Measurements from ENCODE around the gene ADGRB3. TPM values are rescaled to one million over a fixed set of nuclear protein-coding genes. Genes with fewer than 3 reads are reported as not detected.
"Not testable (repeated sequence)": the region's sequence is repeated elsewhere in the genome, so short reads cannot be mapped to it uniquely, and the experiment has no call there.

Gene ADGRB3
- total RNA-seq, 1 experiment from 2014 or later, result not detected

DNA sequence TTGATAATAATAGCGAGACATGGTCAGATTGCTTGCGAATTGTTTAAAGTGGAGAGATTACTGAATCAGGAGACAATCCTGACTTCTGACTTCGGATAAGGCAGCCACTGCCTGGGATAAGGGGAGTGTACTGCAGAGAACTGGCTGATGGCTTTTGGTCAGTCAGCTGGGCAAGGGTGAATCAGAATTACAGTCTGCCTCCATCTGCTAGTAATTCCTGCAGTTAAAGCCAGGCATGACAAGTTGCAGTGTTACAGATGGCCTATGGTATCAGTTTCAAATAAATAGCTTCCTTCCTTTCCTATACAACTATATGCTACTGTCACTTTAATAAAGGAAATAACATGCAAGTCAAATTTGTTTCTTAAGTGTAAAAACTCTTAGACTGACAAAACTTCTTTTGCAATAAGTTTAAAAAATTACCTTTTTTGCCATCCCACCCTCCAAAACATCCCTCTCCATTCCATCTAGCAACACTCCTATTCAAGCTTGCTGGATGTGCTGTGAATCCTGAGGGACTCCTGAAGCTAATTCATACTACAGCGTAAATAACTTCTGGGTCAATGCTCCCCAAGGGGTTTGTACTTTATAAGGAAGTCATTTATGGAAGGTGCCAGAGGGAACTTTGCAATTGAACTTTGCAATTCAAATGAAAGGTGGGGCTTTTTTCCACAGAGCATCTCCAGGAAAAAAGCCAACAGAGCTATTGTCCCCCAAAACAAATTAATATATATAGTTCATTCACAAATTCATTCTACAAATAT is 245.2 kb downstream of the ADGRB3 start:
- no peaks in the 10 kb centered on the region for H3K27me3 ChIP-seq (replicated peaks)
- no peaks in the 10 kb centered on the region for H3K4me1 ChIP-seq (replicated peaks)
- DNase-seq (ENCODE audit: low read depth in 1 of 2, low spot score in 2 of 2), result no peak
- H3K9me3 ChIP-seq (replicated peaks), result no peaks in the 10 kb centered on the region
- no peak overlapping the region for H3K4me3 ChIP-seq
- no peak overlapping the region for H3K27ac ChIP-seq
- H3K36me3 ChIP-seq, result no peaks in the 10 kb centered on the region

DNA sequence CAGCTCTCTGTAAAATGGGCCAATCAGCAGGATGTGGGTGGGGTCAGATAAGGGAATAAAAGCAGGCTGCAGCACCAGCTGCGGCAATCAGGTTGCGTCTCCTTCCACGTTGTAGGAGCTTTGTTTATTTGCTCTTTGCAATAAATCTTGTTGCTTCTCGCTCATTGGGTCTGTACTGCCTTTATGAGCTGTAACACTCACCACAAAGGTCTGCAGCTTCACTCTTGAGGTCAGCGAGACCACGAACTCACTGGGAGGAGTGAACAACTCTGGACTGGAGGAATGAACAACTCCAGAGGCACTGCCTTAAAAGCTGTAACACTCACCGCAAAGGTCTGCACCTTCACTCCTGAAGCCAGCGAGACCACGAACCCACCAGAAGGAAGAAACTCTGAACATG is 248.2 kb downstream of the ADGRB3 start:
- H3K9me3 ChIP-seq (replicated peaks); H3K4me3 ChIP-seq; H3K27me3 ChIP-seq (replicated peaks); H3K36me3 ChIP-seq; DNase-seq (ENCODE audit: low read depth in 1 of 2, low spot score in 2 of 2); H3K4me1 ChIP-seq (replicated peaks); H3K27ac ChIP-seq: not testable (repeated sequence)

DNA sequence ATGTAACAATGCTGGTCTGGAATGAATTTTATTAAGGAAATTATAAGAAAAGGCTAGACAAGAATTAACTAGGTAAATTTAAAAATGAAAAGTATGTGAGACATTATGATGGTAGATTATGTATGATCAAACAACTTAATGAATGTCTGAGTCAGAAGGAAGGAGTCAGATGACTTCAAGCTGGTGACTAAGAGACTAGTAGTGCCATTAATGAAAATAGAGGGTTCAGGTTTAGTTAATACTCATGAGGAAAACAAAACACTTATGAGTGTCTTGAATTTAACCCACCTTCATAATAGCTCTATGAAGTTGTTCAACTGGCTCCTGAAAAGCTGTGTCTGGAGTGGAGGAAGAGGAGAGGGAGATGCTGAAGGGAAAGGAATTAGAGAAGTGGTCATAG is 256.3 kb downstream of the ADGRB3 start:
- Histone ChIP-seq H3K4me1 (replicated peaks) (no peaks in the 10 kb centered on the region), H3K27ac (no peak overlapping the region), H3K4me3 (no peak overlapping the region), H3K27me3 (replicated peaks) (no peaks in the 10 kb centered on the region), H3K9me3 (replicated peaks) (no peaks in the 10 kb centered on the region), H3K36me3 (no peaks in the 10 kb centered on the region)
- no peak for DNase-seq (ENCODE audit: low read depth in 1 of 2, low spot score in 2 of 2)

DNA sequence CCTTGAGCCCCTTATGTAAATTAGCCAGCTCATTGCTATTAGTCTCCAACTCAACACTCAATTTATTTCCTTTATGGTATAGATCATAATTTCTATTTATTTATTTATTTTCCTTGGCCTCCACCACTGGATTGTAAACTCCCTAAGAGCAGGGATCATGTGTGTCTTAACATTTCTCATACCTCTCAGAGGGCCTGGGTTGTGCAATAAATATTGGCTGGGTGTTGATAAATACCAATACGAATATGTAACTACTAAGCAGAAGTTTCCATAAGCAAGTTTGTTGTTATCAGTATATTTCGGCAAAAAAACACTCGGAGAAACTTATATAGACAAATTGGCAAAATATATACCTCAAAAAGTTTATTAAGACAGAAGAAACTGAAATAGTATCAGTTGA is 257.4 kb downstream of the ADGRB3 start:
- no peaks in the 10 kb centered on the region for H3K36me3 ChIP-seq

DNA sequence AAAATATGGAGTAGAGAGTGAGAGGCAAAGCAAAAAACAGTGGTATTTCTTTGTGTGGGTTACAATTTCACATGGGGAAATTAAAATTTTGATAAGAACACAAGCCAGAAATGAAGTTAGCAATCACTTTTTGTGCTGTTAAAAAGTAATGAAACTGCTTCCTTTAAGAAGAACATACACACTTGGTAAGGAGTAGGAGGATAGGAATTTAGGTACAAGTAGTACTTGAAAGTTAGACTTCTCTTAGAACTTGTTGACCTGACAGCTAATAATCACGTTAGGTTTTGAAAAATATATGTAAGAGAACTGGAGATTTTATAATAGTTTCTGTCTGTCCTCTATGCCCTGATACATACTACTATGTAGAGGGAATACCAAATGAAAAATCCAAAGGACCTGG is 260.8 kb downstream of the ADGRB3 start:
- no peak for DNase-seq (ENCODE audit: low read depth in 1 of 2, low spot score in 2 of 2)
- no peak overlapping the region for H3K4me3 ChIP-seq

More for the DNA sequence above, 257.4 kb downstream of the ADGRB3 start:
- no peak for DNase-seq (ENCODE audit: low read depth in 1 of 2, low spot score in 2 of 2)
- Histone ChIP-seq H3K4me3 (no peak overlapping the region), H3K27ac (no peak overlapping the region), H3K27me3 (replicated peaks) (no peaks in the 10 kb centered on the region), H3K9me3 (replicated peaks) (no peaks in the 10 kb centered on the region), H3K4me1 (replicated peaks) (no peaks in the 10 kb centered on the region)

DNA sequence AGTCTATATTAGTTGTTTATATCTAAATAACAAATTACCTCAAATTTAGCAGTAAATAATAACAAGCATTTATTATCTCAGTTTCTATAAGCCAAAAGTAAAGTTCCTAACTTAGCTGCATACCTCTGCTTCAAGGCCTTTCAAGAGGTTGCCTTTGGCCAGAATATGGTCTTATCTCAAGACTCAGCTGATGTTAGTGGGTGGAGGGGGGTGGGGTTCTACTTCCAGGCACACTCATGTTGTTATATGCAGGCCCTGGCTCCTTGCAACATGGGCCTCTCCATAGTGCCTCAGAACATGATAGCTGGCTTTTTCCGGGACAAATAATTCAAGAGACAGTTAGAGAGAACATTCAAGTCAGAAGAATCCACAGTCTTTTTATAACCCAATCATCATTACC is 266.0 kb downstream of the ADGRB3 start:
- no peaks in the 10 kb centered on the region for H3K27me3 ChIP-seq (replicated peaks)
- no peak overlapping the region for H3K4me3 ChIP-seq
- H3K9me3 ChIP-seq (replicated peaks), result no peaks in the 10 kb centered on the region
- no peaks in the 10 kb centered on the region for H3K4me1 ChIP-seq (replicated peaks)
- DNase-seq (ENCODE audit: low read depth in 1 of 2, low spot score in 2 of 2), result no peak
- H3K36me3 ChIP-seq, result no peaks in the 10 kb centered on the region
- H3K27ac ChIP-seq, result no peak overlapping the region

More for the DNA sequence above, 260.8 kb downstream of the ADGRB3 start:
- Histone ChIP-seq H3K9me3 (replicated peaks) (no peaks in the 10 kb centered on the region), H3K27me3 (replicated peaks) (no peaks in the 10 kb centered on the region), H3K36me3 (no peaks in the 10 kb centered on the region), H3K4me1 (replicated peaks) (no peaks in the 10 kb centered on the region), H3K27ac (no peak overlapping the region)

DNA sequence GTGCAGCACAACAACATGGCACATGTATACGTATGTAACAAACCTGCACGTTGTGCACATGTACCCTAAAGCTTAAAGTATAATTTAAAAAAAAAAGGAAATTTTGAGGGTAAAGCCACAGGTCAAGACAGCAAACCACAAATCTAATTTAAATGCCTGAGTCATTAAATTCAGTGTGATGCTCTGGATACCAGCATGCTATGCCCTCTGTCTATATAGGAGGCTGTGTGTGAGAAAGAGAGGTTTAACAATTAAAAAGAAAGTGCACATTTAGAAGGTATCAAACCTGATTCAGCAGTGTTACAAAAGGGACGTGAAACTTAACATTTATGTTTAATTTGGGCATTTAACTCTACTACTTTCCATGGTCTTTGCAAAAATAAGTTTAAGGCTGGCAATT is 276.3 kb downstream of the ADGRB3 start:
- no peak for DNase-seq (ENCODE audit: low read depth in 1 of 2, low spot score in 2 of 2)
- no peaks in the 10 kb centered on the region for H3K9me3 ChIP-seq (replicated peaks)
- H3K27me3 ChIP-seq (replicated peaks), result no peaks in the 10 kb centered on the region
- no peak overlapping the region for H3K4me3 ChIP-seq
- no peak overlapping the region for H3K27ac ChIP-seq
- H3K36me3 ChIP-seq, result no peaks in the 10 kb centered on the region
- no peaks in the 10 kb centered on the region for H3K4me1 ChIP-seq (replicated peaks)

DNA sequence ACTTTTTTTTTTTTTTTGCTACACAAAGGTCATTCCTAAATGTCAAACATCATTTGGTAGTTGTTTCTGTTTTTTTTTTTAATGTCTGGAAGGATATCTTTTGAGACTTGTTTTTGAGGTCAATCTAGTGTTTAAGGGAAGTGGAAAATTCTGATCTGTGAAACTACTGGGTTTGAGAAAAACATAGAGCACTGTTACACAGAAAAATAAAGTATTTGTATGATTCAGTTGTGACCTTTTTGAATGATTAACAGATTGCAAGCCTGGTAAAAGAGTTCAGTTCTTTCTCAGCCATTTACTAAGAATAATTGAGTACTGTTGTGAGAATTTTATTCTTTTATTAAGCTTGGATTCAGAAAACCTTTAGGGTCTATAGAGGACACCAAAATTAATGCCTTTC is 276.7 kb downstream of the ADGRB3 start:
- no peak for DNase-seq (ENCODE audit: low read depth in 1 of 2, low spot score in 2 of 2)
- Histone ChIP-seq H3K4me3 (no peak overlapping the region), H3K27ac (no peak overlapping the region), H3K9me3 (replicated peaks) (no peaks in the 10 kb centered on the region), H3K27me3 (replicated peaks) (no peaks in the 10 kb centered on the region), H3K36me3 (no peaks in the 10 kb centered on the region), H3K4me1 (replicated peaks) (no peaks in the 10 kb centered on the region)

DNA sequence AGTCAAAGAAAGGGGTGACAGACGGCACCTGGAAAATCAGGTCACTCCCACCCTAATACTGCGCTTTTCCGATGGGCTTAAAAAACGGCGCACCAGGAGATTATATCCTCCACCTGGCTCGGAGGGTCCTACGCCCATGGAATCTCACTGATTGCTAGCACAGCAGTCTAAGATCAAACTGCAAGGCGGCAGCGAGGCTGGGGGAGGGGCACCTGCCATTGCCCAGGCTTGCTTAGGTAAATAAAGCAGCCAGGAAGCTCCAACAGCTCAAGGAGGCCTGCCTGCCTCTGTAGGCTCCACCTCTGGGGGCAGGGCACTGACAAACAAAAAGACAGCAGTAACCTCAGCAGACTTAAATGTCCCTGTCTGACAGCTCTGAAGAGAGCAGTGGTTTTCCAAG is 277.7 kb downstream of the ADGRB3 start:
- H3K36me3 ChIP-seq, result not testable (repeated sequence)

DNA sequence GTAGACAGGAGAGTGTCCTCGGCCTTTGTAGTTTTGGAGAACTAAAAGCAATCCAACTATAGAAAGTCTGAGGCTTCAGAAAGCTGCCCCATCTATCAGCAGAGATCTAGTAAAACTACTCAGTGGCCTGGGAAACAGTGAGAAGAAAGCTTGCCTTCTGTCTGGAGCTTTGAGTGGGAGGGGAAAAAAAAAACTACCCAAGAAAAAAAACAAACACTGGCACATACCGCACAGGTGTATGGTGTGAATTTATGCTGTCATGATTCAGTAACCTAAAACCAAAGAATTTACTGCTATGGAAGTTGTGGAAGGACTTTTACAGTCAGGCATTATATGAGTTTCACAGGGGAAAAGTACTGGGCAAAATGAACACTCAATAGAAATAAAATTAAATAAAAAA is 280.5 kb downstream of the ADGRB3 start:
- no peaks in the 10 kb centered on the region for H3K36me3 ChIP-seq

More for the DNA sequence above, 277.7 kb downstream of the ADGRB3 start:
- not testable (repeated sequence) for H3K27ac ChIP-seq; H3K4me3 ChIP-seq; H3K9me3 ChIP-seq (replicated peaks); DNase-seq (ENCODE audit: low read depth in 1 of 2, low spot score in 2 of 2); H3K4me1 ChIP-seq (replicated peaks); H3K27me3 ChIP-seq (replicated peaks)

DNA sequence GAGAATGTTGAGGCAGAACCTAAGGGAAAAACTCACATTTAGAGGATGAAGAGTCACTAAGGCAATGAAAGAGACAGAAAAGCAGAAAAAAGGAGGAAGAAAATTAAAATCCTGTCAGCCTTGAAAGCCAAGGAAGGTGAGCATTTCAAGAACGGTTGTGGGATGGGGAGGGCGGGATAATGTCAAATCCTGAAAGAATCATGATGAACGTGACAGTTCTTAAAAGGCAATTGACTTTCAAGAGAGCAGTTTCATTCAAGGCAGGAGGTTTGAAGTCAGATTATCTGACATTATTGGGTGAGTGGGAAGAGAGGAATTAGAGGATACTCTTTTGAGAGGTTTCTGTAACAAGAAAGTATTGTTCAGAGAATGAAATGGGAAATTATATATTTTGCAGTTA is 284.5 kb downstream of the ADGRB3 start:
- Histone ChIP-seq H3K4me3 (no peak overlapping the region), H3K27ac (no peak overlapping the region), H3K4me1 (replicated peaks) (no peaks in the 10 kb centered on the region), H3K9me3 (replicated peaks) (no peaks in the 10 kb centered on the region), H3K27me3 (replicated peaks) (no peaks in the 10 kb centered on the region), H3K36me3 (no peaks in the 10 kb centered on the region)
- no peak for DNase-seq (ENCODE audit: low read depth in 1 of 2, low spot score in 2 of 2)

More for the DNA sequence above, 280.5 kb downstream of the ADGRB3 start:
- DNase-seq (ENCODE audit: low read depth in 1 of 2, low spot score in 2 of 2), result no peak
- no peaks in the 10 kb centered on the region for H3K4me1 ChIP-seq (replicated peaks)
- H3K27me3 ChIP-seq (replicated peaks), result no peaks in the 10 kb centered on the region
- H3K4me3 ChIP-seq, result no peak overlapping the region
- no peaks in the 10 kb centered on the region for H3K9me3 ChIP-seq (replicated peaks)
- H3K27ac ChIP-seq, result no peak overlapping the region

DNA sequence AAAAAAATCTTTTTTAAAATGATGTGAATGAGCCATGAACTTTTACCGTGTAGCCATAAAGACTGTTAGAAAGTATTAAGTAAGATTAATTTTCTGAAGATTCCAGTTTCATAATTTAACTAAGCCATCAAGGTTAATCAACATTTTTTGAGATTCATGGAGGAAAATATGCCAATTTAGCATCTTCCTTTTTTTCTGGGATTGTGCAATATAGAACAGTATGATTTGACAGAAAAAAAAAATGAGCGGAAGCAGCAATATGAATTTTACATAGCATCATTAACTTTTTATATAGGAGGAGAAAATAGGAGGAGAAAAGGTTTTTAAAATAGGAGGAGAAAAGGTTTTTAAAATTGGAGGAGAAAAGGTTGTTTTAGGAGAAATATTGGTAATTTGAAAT is 306.3 kb downstream of the ADGRB3 start:
- Histone ChIP-seq H3K4me1 (replicated peaks) (no peaks in the 10 kb centered on the region), H3K27me3 (replicated peaks) (no peaks in the 10 kb centered on the region), H3K36me3 (no peaks in the 10 kb centered on the region), H3K4me3 (no peak overlapping the region), H3K27ac (no peak overlapping the region), H3K9me3 (replicated peaks) (no peaks in the 10 kb centered on the region)
- no peak for DNase-seq (ENCODE audit: low read depth in 1 of 2, low spot score in 2 of 2)

DNA sequence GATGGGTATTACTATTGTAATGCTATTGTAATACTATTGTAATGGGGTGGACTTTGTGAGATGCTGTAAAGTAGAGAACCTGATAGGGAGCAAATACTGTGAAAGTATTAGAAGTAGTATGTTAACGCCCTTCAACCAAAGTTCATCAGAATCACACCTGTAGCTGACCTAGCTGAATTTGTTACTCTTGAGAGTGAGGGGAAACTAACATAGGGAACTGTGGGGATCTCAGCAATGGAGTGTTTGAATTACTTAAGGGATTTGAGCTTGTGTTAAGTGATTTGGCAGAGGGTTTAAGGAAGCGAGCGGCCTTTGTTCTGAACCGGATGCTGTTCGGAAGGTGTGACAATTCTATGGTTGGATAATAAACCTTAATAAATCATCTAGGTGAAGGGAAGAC is 312.6 kb downstream of the ADGRB3 start:
- Histone ChIP-seq H3K27me3 (replicated peaks) (no peaks in the 10 kb centered on the region), H3K27ac (no peak overlapping the region), H3K4me3 (no peak overlapping the region), H3K36me3 (no peaks in the 10 kb centered on the region), H3K4me1 (replicated peaks) (no peaks in the 10 kb centered on the region), H3K9me3 (replicated peaks) (no peaks in the 10 kb centered on the region)
- DNase-seq (ENCODE audit: low read depth in 1 of 2, low spot score in 2 of 2), result no peak

DNA sequence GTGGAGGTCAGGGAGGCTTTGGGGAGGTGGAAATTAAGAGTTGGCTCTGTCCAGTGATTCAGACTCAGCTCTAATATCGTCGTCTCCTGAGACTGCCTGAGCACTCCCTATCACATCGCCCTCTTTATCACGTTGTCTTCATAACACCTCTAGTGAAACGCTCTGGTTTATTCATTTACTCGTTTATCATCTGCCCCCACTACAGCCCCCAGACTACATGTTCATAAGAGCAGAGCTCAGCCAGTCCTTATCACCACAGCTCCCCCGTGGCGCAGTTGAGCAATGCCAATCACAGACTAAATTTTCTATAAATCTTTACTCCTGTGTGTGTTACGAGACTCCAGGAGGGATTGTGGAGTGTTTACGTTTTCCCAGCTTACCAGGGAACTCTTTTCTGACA is 316.2 kb downstream of the ADGRB3 start:
- no peak for DNase-seq (ENCODE audit: low read depth in 1 of 2, low spot score in 2 of 2)
- Histone ChIP-seq H3K4me3 (no peak overlapping the region), H3K27me3 (replicated peaks) (no peaks in the 10 kb centered on the region), H3K4me1 (replicated peaks) (no peaks in the 10 kb centered on the region), H3K9me3 (replicated peaks) (no peaks in the 10 kb centered on the region), H3K27ac (no peak overlapping the region), H3K36me3 (no peaks in the 10 kb centered on the region)

DNA sequence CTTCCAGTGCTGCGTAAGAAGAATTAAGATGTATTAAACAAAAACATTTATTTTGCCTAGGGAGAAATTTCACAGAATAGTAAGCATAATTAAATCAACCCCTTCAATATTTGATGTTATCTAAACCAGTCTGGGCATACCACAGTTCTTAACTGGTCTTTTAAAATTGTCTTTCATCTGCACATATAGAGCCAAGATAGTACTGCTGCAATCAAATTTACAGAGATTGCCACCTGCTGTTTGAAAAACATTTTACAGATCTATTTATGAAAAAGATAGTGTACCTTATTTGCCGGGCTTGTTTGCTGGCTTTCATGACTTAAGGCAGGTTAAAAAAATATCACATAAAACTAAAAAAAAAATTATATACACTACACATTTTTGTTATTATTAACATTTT is 323.2 kb downstream of the ADGRB3 start:
- no peak for DNase-seq (ENCODE audit: low read depth in 1 of 2, low spot score in 2 of 2)
- H3K4me3 ChIP-seq, result no peak overlapping the region
- no peaks in the 10 kb centered on the region for H3K4me1 ChIP-seq (replicated peaks)

More for the DNA sequence above, 323.2 kb downstream of the ADGRB3 start:
- Histone ChIP-seq H3K36me3 (no peaks in the 10 kb centered on the region), H3K27ac (no peak overlapping the region), H3K27me3 (replicated peaks) (no peaks in the 10 kb centered on the region), H3K9me3 (replicated peaks) (no peaks in the 10 kb centered on the region)
